Right kidney (tissue), 1 donor: Measurements from ENCODE around the gene RNU1-3.
"Not testable (repeated sequence)": the region's sequence is repeated elsewhere in the genome, so short reads cannot be mapped to it uniquely, and the experiment has no call there.

Experiments used
- DNase-seq: peaks from one replicate; pipeline ENCODE4 v3.0.0-alpha.2; 2016

The RNU1-3 gene

GRCh38 chr1:16636551-16637195 lies 30.1 kb downstream of the RNU1-3 start:
- not testable (repeated sequence) for DNase-seq

GRCh38 chr1:16635959-16636358 lies 30.8 kb downstream of the RNU1-3 start:
- not testable (repeated sequence) for DNase-seq

- not testable (repeated sequence) for DNase-seq
Observed at GRCh38 chr1:16633540-16634282, 33.0 kb downstream of the RNU1-3 start.

- DNase-seq, result not testable (repeated sequence)
Observed at GRCh38 chr1:16632044-16632850, 34.5 kb downstream of the RNU1-3 start.

- DNase-seq, result no peak
Observed at GRCh38 chr1:16631248-16632043, 35.3 kb downstream of the RNU1-3 start.

GRCh38 chr1:16630661-16631247 lies 36.0 kb downstream of the RNU1-3 start:
- DNase-seq, result no peak

- not testable (repeated sequence) for DNase-seq
Observed at GRCh38 chr1:16629916-16630530, 36.7 kb downstream of the RNU1-3 start.

GRCh38 chr1:16628361-16629111 lies 38.2 kb downstream of the RNU1-3 start:
- no peak for DNase-seq

GRCh38 chr1:16626409-16626983 lies 40.3 kb downstream of the RNU1-3 start:
- DNase-seq, result not testable (repeated sequence)

- DNase-seq, result no peak
Observed at GRCh38 chr1:16625497-16626408, 41.0 kb downstream of the RNU1-3 start.

GRCh38 chr1:16623812-16624719 lies 42.7 kb downstream of the RNU1-3 start:
- not testable (repeated sequence) for DNase-seq

GRCh38 chr1:16623337-16623736 lies 43.4 kb downstream of the RNU1-3 start:
- DNase-seq, result not testable (repeated sequence)

- not testable (repeated sequence) for DNase-seq
Observed at GRCh38 chr1:16621681-16622315, 45.0 kb downstream of the RNU1-3 start.

GRCh38 chr1:16621300-16621658 lies 45.5 kb downstream of the RNU1-3 start:
- DNase-seq, result no peak

GRCh38 chr1:16619803-16620501 lies 46.8 kb downstream of the RNU1-3 start:
- not testable (repeated sequence) for DNase-seq

- no peak for DNase-seq
Observed at GRCh38 chr1:16618719-16619118, 48.0 kb downstream of the RNU1-3 start.
